OCI-M2 (cell line): ENCODE measurements around the gene RAB1A.
A peak's percentile ranks its signal among the peaks of the same experiment; 100 is the strongest.

ENCODE experiments used
- DNase-seq: peaks from one replicate; lab custom pipeline; 2025; ENCODE audit not compliant: unreplicated experiment; lab: John Stamatoyannopoulos, UW

Gene RAB1A

GRCh38 chr2:65062843-65063825 lies 66.8 kb downstream of the RAB1A start:
- DNase-seq: no peak

- no peak for DNase-seq
Observed at GRCh38 chr2:65061910-65062339, 68.0 kb downstream of the RAB1A start.

DNA sequence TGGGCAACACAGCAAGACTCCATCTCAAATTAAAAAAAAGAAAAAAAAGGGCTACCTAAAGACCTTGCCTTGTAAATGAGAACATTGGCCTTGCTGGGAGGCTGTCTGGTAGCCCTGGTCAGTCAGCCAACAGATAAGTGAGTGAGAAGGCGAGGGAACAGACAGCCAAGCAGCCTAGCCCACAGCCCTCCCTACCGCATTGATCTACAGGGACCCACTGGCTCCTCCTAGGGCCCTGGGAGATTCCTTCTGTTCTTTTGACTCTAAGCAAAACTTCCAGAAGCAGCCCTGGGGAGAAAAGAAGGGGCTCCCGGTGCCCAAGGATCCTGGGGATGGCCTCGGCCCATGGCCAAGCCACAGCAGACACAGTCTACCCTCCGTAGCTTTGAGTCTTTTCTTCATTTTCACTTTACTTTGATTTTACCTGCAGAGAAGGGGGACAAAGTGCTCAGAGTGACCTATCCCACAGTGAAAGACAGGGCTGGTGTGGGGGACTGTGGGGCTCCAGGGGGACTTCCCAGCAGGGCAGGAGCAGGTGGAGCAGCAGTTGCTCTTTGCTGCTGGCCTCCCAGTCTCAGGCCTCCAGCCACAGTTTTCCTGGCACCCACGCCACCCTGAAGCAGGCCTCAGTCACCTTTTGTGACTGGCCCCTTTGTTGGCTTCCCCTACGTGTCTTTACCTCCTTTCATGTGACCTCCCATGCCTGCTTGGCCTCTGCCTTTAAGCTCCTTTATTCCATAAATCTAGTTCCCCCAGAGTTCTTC lies 68.6 kb downstream of the RAB1A start:
- no peak for DNase-seq

DNA sequence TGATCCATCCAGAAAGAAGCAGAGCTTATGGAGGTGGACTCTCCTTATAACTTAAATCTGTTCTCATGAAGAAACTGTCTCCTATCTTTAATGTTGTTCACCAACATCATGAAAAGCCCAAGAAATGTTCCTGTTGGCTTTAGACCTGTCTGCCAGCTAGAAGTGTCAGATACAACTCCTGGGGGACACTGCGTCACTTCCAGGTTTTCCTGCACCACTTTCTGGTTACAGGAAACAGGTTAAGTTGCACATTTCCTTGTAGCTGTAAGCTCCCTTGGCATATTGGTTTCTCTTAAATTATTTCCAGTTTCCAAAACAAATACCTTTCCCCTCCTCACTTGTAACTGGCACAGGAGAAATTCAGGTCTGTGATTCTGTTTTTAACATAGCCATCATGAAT lies 70.8 kb downstream of the RAB1A start:
- DNase-seq: no peak

DNA sequence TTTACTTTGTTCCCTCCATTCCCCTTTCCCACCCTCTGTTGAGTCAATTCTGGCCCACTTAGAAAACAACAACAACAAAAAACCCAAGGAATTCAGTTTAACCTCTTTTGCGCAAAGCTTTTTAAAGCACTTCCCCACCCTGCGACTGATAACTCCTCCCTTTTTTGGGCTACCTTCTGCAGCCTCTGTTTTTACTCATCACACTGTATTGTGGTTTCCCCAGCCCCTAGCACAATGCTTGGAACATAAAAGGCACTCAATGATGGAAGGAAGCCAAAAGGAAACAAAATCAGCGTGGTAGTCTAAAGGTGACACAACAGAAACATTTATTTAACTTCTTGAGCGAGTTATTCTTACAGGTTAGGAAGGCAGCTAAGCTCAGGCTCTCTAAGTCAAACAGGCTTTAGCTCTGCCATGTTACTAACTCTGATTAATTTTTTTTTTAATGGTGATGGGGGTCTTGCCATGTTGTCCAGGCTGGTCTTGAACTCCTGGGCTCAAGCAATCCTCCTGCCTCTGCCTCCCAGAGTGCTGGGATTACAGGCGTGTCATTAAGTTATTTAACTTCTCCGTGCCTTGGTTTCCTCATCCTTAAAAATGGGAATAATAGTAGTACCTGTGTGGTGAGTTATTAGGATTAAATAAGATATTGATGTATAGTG lies 72.4 kb downstream of the RAB1A start:
- DNase-seq: no peak

GRCh38 chr2:65057054-65057375 lies 72.9 kb downstream of the RAB1A start:
- DNase-seq: no peak

- DNase-seq: peak; percentile 79
Observed at GRCh38 chr2:65056215-65057053, 73.5 kb downstream of the RAB1A start, which contains the start of gene CEP68. Gene CEP68, plus strand, starts transcription at chr2:65056416. Its CDS starts 13,029 bp downstream, at chr2:65069445.

DNA sequence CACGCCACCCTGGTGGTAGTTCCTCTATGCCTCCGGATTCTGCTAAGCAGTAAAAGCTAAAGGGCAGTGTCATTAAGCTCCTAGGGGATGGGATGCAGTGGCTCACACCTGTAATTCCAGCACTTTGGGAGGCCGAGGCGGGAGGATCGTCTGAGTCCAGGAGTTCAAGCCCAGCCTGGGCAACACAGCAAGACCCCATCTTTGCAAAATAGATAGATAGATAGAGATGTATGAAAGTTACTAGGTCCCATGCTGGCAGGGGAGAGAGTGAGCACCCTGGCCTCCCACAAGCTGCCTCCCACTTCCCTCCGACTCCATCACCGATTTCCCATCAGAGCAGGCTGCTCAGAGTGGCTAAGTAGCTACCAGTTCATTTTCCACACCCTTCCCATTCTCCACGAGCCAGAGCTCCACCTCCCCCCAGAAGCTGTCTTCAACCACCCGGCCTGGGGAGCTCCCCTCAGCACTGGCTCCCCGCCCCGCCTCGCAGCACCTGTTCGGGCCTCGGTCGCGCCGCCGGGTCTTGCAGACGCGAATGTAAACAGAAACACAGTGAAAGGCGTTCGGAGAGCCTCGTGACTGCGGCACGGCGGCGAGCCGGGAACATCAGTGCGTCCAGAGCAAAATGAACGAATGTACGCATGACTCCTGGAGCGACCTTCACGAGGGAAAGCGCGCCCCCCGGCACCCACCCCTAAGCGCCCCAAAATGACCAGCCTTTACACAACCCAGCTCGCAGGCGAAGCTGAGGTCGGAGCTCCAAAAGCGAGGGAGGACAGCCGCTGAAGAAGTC lies 74.3 kb downstream of the RAB1A start:
- no peak for DNase-seq

DNA sequence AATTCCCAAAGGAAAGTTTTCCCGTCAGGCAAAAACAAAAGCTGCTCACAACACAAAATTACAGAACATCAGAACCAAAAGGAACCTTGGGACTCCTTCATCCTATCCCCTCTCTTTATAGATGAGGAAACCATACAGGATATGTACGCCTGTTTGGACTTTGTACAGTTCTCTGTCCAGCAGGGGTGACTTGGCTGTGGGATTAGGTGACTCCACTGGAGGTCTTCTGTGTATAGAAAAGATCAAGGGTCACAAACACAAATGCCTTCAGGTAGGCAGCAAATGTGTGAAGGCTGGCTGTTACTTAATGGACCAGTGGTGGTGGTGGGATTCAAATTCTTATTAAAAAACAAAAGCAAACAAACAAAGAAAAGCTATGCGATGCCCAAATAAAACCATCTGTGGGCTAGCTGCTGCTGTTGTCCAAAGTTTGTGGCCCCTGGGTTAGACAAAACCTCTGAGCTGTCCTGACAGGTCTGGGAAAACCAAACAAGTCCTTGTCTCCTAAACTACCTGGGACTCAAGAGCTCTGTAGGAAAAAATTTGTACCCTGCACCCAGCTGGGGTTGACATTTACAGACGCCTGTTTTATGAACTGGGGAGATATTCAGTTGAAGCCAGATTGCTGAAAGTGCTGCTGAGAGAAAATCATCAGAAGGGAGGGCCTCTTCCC lies 75.0 kb downstream of the RAB1A start:
- no peak for DNase-seq

GRCh38 chr2:65053199-65053598 lies 76.7 kb downstream of the RAB1A start:
- no peak for DNase-seq

DNA sequence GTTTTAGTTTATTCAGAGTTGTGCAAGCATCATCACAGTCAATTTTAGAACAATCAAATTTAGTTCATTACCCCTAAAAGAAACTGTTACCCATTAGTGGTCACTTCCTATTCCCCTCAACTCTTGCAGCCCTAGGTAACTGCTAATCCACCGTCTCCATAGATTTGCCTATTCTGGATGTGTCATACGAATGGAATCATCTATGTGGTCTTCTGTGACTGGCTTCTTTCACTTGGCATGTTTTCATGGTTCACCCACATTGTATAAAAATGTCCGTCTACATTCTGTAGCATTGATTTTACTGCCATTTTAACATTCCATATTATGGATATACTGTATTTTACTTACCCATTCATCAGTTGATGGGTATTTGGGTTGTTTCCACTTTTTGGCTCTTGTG lies 79.0 kb downstream of the RAB1A start:
- no peak for DNase-seq

GRCh38 chr2:65049010-65049639 lies 80.8 kb downstream of the RAB1A start:
- DNase-seq: no peak

DNA sequence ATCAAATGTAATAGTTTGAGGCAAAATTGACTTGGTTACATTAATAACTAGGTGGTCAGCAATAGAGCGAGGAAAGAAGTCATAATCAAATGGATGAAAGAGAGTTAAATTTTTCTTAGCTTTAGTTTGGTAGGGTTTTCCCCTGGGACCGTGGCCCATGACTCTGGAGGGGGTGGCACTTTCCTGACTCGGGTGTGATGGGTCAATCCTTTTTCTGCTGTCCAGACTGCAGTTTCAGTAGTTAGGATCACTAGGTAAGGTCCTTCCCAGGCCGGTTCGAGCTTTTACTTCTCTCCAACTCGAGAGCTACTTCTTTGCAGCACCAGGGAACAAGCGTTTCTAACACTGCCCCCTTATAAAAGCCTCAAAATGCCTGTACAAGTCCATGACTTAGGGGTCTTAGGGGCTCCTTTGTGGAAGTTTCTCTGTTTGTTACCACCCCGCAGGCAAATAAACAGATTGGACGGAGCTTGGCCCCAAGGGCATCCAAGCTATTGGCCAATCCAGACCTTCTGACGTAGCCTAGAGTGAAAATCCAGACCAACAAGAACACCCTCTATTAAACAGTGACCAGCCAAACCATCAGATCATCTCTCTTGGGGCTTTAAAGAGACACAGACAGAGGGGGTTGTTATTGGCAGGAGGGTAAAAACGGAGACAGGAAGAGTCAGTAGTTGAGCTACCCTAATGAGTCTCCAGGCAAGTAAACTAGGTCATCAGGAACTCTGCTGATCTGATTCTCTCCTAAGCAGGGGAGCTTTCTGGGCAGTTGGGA lies 83.1 kb downstream of the RAB1A start:
- no peak for DNase-seq

- no peak for DNase-seq
Observed at GRCh38 chr2:65045651-65046050, 84.3 kb downstream of the RAB1A start.

DNA sequence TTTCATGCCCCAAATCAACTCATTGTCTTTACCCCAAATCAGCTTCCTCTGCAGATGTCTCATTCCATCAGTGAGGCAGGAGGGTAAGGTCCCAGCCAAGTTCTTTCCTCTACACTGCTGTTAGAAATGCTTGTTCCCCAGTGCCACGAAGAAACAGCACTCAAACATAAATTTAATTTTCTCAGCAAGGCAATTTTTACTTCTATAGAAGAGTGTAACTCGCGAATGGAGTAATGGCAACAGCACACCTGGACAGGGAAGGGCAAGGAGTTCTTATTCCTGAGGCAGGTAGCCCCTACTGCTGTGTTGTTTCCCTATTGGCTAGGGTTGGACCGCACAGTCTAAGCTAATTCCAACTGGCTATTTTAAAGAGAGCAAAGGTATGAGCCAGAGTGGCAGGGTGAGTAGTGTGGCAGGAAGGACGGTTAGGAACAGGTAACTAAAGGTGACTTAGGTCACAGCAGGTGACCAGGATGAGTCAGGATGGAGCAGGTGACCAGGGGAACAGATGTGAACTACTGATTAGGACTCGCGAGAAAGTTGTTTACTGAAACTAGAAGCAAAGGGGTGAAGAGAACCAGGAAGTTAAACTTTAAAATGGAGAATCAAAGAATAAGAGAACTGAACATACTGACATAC lies 85.7 kb downstream of the RAB1A start:
- DNase-seq: no peak

GRCh38 chr2:65043001-65043400 lies 86.9 kb downstream of the RAB1A start:
- DNase-seq: no peak

DNA sequence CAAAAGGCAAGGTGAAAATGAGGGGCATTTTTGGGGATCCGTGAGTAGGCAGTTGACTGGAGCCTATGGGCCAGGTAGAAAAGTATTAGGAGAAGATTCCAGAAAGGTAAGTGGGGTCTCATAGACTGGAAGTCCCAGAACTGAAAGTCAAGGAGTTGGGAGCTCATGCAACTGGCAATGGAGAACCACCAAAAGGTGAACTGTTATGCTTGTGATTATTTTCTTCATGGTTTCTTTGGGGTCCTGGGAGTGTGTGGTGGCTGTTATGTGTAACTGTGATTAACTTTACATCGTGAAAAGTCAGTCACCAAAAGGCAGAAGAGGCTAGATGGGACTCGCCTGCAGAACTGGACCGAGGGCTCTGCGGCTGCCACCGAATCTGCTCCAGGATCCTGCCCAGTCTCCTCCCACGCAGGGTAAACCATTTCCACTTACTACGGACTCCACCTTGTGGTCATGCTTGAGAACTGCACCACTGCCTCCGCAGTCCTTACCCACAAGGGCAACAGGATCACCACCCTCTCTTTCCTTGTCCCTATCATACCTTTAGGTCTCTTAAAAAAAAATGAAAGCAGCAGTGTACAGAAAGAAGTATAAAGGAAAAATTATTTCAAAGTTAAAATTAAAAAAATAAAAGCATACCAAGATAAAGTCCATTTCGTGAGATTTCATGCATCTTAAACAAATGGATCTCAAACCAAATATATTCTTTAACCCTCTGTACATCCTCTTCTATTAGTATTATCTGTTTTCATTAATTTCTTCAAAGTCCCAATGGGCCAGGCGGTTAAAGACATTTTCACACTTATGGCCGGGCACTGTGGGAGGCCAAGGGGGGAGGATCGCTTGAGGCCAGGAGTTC lies 89.3 kb downstream of the RAB1A start:
- DNase-seq: no peak
